ENCODE measurements around the gene SNED1. TPM values are rescaled to one million over a fixed set of nuclear protein-coding genes. Genes with fewer than 3 reads are reported as not detected.

SNED1 gene
- total RNA-seq, 2 experiments from 2014 or later, result 1.4 to 1.8 TPM

GRCh38 chr2:240986787-240987411 lies 11.5 kb upstream of the SNED1 start:
- ChIA-PET POLR2A (no interaction called here), CTCF (no interaction called here)
- no peak for TF ChIP-seq CTCF (IDR thresholded peaks at IDR 0.05)
- Mint-ChIP-seq H3K9me3 (no peaks in the 10 kb centered on the region), H3K4me1 (ENCODE audit: low read depth) (no peaks in the 10 kb centered on the region), H3K4me3 (no peak overlapping the region), H3K36me3 (ENCODE audit: low read depth) (no peaks in the 10 kb centered on the region), H3K27me3 (no peaks in the 10 kb centered on the region), H3K27ac (no peak overlapping the region)
- ATAC-seq (no peak), DNase-seq (no peak)
- intact Hi-C loops (cut with micrococcal nuclease), result no loop called here

DNA sequence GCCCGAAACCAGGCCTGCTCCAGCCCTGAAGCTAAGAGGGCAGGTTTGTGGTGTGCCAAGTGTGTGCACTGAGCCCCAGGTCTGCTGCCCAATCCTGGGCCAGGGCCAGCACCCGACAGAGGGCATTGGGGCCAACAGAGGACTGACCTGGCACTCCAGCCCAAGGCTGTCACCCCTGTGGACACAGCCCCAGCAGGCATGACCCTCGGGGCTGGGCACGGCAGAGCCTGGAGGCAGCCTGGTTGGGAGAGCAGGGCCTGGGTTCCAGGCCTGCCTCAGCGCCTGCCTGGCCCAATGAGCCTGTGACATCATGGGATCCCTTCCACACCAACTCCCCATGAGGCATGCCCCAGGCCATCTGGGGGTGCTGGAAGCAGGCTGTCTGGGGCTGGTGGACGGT lies 10.8 kb upstream of the SNED1 start:
- DNase-seq (no peak), ATAC-seq (no peak)
- no peaks in the 10 kb centered on the region for H3K9me3 Mint-ChIP-seq
- H3K27me3 Mint-ChIP-seq, result no peaks in the 10 kb centered on the region
- no peak overlapping the region for H3K4me3 Mint-ChIP-seq
- no peak overlapping the region for H3K27ac Mint-ChIP-seq
- H3K36me3 Mint-ChIP-seq (ENCODE audit: low read depth), result no peaks in the 10 kb centered on the region
- intact Hi-C loops (cut with micrococcal nuclease), result no loop called here
- no peak for TF ChIP-seq CTCF (IDR thresholded peaks at IDR 0.05)
- ChIA-PET CTCF (interaction anchor here (1.4 kb wide), 1 partner anchor 13 kb away, joined by 3 read pairs; no protein-coding TSS in a partner anchor), POLR2A (no interaction called here)
- H3K4me1 Mint-ChIP-seq (ENCODE audit: low read depth), result no peaks in the 10 kb centered on the region

DNA sequence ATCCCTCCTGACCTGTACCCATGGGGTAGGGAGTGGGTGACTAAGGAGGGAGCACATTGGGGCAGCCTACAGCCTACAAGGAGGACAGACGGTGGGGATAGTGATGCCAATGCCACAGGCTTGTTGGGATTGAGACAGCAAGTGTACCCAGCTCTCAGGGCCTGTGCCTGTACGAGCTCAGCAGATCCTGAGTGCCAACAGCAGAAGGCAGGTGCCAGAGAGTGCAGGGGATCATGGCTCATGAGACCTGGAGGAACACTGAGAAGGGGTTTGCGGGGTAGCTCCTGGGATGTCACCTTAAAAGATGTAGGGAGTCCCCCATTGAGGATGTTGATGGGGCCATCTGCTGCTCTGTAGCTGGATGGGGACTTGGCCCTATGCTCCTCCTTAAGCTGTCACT lies 10.3 kb upstream of the SNED1 start:
- H3K27ac Mint-ChIP-seq, result no peak overlapping the region
- H3K27me3 Mint-ChIP-seq, result no peaks in the 10 kb centered on the region
- ATAC-seq (no peak), DNase-seq (no peak)
- H3K9me3 Mint-ChIP-seq, result no peaks in the 10 kb centered on the region
- no peaks in the 10 kb centered on the region for H3K36me3 Mint-ChIP-seq (ENCODE audit: low read depth)
- CTCF ChIA-PET, result interaction anchor here (1.4 kb wide), 1 partner anchor 12 kb away, joined by 3 read pairs; no protein-coding TSS in a partner anchor
- H3K4me3 Mint-ChIP-seq, result no peak overlapping the region
- intact Hi-C loops (cut with micrococcal nuclease), result no loop called here
- POLR2A ChIA-PET, result no interaction called here
- no peaks in the 10 kb centered on the region for H3K4me1 Mint-ChIP-seq (ENCODE audit: low read depth)
- no peak for TF ChIP-seq CTCF (IDR thresholded peaks at IDR 0.05)

GRCh38 chr2:240988571-240989271 lies 9.7 kb upstream of the SNED1 start:
- ATAC-seq, result no peak
- H3K27ac Mint-ChIP-seq, result no peak overlapping the region
- POLR2A ChIA-PET, result no interaction called here
- H3K4me3 Mint-ChIP-seq, result no peak overlapping the region
- no peak for DNase-seq
- no peaks in the 10 kb centered on the region for H3K36me3 Mint-ChIP-seq (ENCODE audit: low read depth)
- CTCF ChIA-PET, result interaction anchor here (1.2 to 1.4 kb wide), 2 partner anchors 12 to 25 kb away, joined by 3 read pairs; no protein-coding TSS in a partner anchor
- no peaks in the 10 kb centered on the region for H3K4me1 Mint-ChIP-seq (ENCODE audit: low read depth)
- intact Hi-C loops (cut with micrococcal nuclease), result no loop called here
- no peak for TF ChIP-seq CTCF (IDR thresholded peaks at IDR 0.05)
- H3K27me3 Mint-ChIP-seq, result no peaks in the 10 kb centered on the region
- no peaks in the 10 kb centered on the region for H3K9me3 Mint-ChIP-seq

Measured in activated CD8-positive, alpha-beta T cell treated with anti-CD3 and anti-CD28 coated beads for 36 hours (primary cell).